Esophagus muscularis mucosa (tissue), 4 donors: ENCODE data around the gene DNMT3B. TPM values are rescaled to one million over a fixed set of nuclear protein-coding genes. Genes with fewer than 3 reads are reported as not detected.

ENCODE experiments used
- DNase-seq: peaks from one replicate; pipeline ENCODE4 v3.0.0-alpha.2; 2017; ENCODE audit errors: extremely low spot score
- H3K27ac ChIP-seq, 4 donors: fragments of 200-600 bp; sonication (generic); replicated peaks in 1 of 4; 1 replicate in 3 of 4; 2 replicates in 1 of 4; pipeline ENCODE4 v1.5.1; 2016 to 2019; ENCODE audit warnings: mild to moderate bottlenecking in 1 of 4
- H3K27me3 ChIP-seq, 4 donors: fragments of 200-600 bp; sonication (generic); one replicate each; pipeline versions ENCODE4 v1.5.1 to v1.6.0; 2016 to 2019
- H3K36me3 ChIP-seq, 4 donors: fragments of 200-600 bp; sonication (generic); one replicate each; pipeline ENCODE4 v1.5.1; 2016 to 2019
- H3K4me1 ChIP-seq, 4 donors: fragments of 200-600 bp; sonication (generic); one replicate each; pipeline ENCODE4 v1.5.1; 2016 to 2019
- H3K4me3 ChIP-seq, 4 donors: fragments of 200-600 bp; sonication (generic); 1 replicate in 2 of 4; 2 replicates in 2 of 4; pipeline ENCODE4 v1.5.1; 2016 to 2019; ENCODE audit warnings: mild to moderate bottlenecking in 4 of 4, moderate library complexity in 1 of 4
- H3K9me3 ChIP-seq, 4 donors: fragments of 200-600 bp; sonication (generic); 1 replicate in 3 of 4; 2 replicates in 1 of 4; pipeline ENCODE4 v1.5.1; 2016 to 2019
- CTCF ChIP-seq, 3 experiments: fragments of 200-600 bp in 2 of 3; fragments of 450-650 bp in 1 of 3; sonication (generic) in 2 of 3; IDR thresholded peaks; one replicate each; pipeline ENCODE4 v1.5.1; 2017 to 2019; ENCODE audit warnings: antibody characterized with exemption in 3 of 3, mild to moderate bottlenecking in 2 of 3, moderate library complexity in 1 of 3
- EP300 ChIP-seq: sonication (generic); formaldehyde crosslinking; IDR thresholded peaks from one replicate; pipeline ENCODE4 v1.6.1; 2017; ENCODE audit warnings: antibody characterized with exemption
- POLR2A ChIP-seq: fragments of 450-650 bp; IDR thresholded peaks from one replicate; pipeline ENCODE4 v1.6.1; 2017; ENCODE audit warnings: antibody characterized with exemption, moderate library complexity, mild to moderate bottlenecking, low read depth
- POLR2AphosphoS5 ChIP-seq, 2 donors: sonication (generic); formaldehyde crosslinking; IDR thresholded peaks; one replicate each; pipeline ENCODE4 v1.6.1; 2017; ENCODE audit warnings: antibody characterized with exemption in 2 of 2
- WGBS: methylation state at CpG from one replicate; pipeline ENCODE4 v1.1.5; 2018; 5-methylcytosine and 5-hydroxymethylcytosine counted together
- intact Hi-C: fragments of 100-400 bp; cut with DNase I; formaldehyde crosslinking; loops from one replicate; pipeline ENCODE4 v1.15.1; 2023
- total RNA-seq, 4 donors: library from RNA; depleted of rRNA; stranded (reverse); fragments of >200 nt; gene quantifications; one replicate each; pipeline versions ENCODE4 v1.1.0 to v1.2.1, GENCODE V29; 2016

DNMT3B gene
- total RNA-seq, 4 donors from 2014 or later = 0.40 to 0.97 (median 0.66) TPM

GRCh38 chr20:32820698-32821377, 58.7 kb downstream of the DNMT3B start:
- peaks cover 32 to 54% (median 52%) of the 10 kb centered on the region in 4 donors for H3K4me1 ChIP-seq
- TF ChIP-seq POLR2AphosphoS5 (IDR thresholded peaks at IDR 0.05) = no peak
- no peak for TF ChIP-seq POLR2A
- no peak for TF ChIP-seq EP300
- TF ChIP-seq CTCF (IDR thresholded peaks at IDR 0.05) = no peak
- no peaks in the 10 kb centered on the region for H3K27me3 ChIP-seq
- no peak for DNase-seq
- no peaks in the 10 kb centered on the region for H3K9me3 ChIP-seq
- peak overlapping the region; percentile 91 to 98 (median 96) for H3K27ac ChIP-seq
- intact Hi-C loops = no loop called here
- peaks cover 0 to 6% (median under 1%) of the 10 kb centered on the region in 4 donors for H3K36me3 ChIP-seq
- peak overlapping the region; percentile 76 to 94 (median 82) for H3K4me3 ChIP-seq
- 79% methylated on average over 22 of the region's 25 CpGs for WGBS

GRCh38 chr20:32822225-32822624, 60.0 kb downstream of the DNMT3B start:
- intact Hi-C loops = no loop called here
- Histone ChIP-seq H3K36me3 (peaks cover 7 to 20% (median 12%) of the 10 kb centered on the region in 4 donors), H3K4me1 (peaks cover 32 to 54% (median 52%) of the 10 kb centered on the region in 4 donors), H3K27me3 (no peaks in the 10 kb centered on the region), H3K27ac (peak overlapping the region; percentile 28 to 98 (median 76)), H3K4me3 (no peak overlapping the region), H3K9me3 (no peaks in the 10 kb centered on the region)
- TF ChIP-seq EP300 (no peak), POLR2A (no peak), CTCF (IDR thresholded peaks at IDR 0.05) (no peak)
- 63% methylated on average over 5 of the region's 5 CpGs for WGBS
- no peak for DNase-seq

GRCh38 chr20:32823078-32823477, 60.9 kb downstream of the DNMT3B start:
- Histone ChIP-seq H3K27ac (peak overlapping the region; percentile 28 to 98 (median 76)), H3K27me3 (no peaks in the 10 kb centered on the region), H3K4me3 (no peak overlapping the region), H3K36me3 (peaks cover 11 to 29% (median 18%) of the 10 kb centered on the region in 4 donors), H3K9me3 (no peaks in the 10 kb centered on the region), H3K4me1 (peaks cover 32 to 62% (median 60%) of the 10 kb centered on the region in 4 donors)
- peak in 1 of 2 donors; percentile 32 for TF ChIP-seq POLR2AphosphoS5 (IDR thresholded peaks at IDR 0.05)
- TF ChIP-seq CTCF (IDR thresholded peaks at IDR 0.05) = no peak
- no peak for TF ChIP-seq EP300
- no peak for TF ChIP-seq POLR2A
- DNase-seq = no peak
- intact Hi-C loops = no loop called here
- 42% methylated on average over 3 of the region's 3 CpGs for WGBS

GRCh38 chr20:32823737-32824588, 61.8 kb downstream of the DNMT3B start:
- no peak overlapping the region for H3K4me3 ChIP-seq
- H3K27ac ChIP-seq = peak overlapping the region; percentile 28 to 98 (median 76)
- peaks cover 11 to 32% (median 18%) of the 10 kb centered on the region in 4 donors for H3K36me3 ChIP-seq
- H3K9me3 ChIP-seq = no peaks in the 10 kb centered on the region
- intact Hi-C loops = no loop called here
- no peak for DNase-seq
- TF ChIP-seq EP300 (no peak), POLR2A (no peak), POLR2AphosphoS5 (IDR thresholded peaks at IDR 0.05) (no peak), CTCF (IDR thresholded peaks at IDR 0.05) (no peak)
- no peaks in the 10 kb centered on the region for H3K27me3 ChIP-seq
- peaks cover 34 to 71% (median 68%) of the 10 kb centered on the region in 4 donors for H3K4me1 ChIP-seq
- WGBS = 86% methylated on average over 7 of the region's 7 CpGs
